Right lobe of liver (tissue), 4 donors: ENCODE data around the gene UBE2E2.

Source experiments
- CTCF ChIP-seq, 4 donors: fragments of 200-600 bp in 3 of 4; fragments of 450-650 bp in 1 of 4; IDR thresholded peaks; one replicate each; pipeline versions ENCODE4 v1.5.1 to v1.8.0; 2016 to 2022; ENCODE audit warnings: antibody characterized with exemption in 4 of 4, mild to moderate bottlenecking in 2 of 4
- POLR2A ChIP-seq: fragments of 450-650 bp; IDR thresholded peaks from one replicate; pipeline ENCODE4 v1.6.1; 2017; ENCODE audit warnings: antibody characterized with exemption, mild to moderate bottlenecking
- donor health status: DM: no; HTN: no; CAD: no.
- donor health status: DM: no; HTN: no; CAD: no.
- donor health status: DM: no; HTN: yes; CAD: no.

GRCh38 chr3:23492057-23492456 lies 288.9 kb downstream of the UBE2E2 start:
- TF ChIP-seq POLR2A (no peak), CTCF (IDR thresholded peaks at IDR 0.05) (no peak)
